NCI-H2227 (cell line): ENCODE data around the gene CD96.
"Not testable (repeated sequence)": the region's sequence is repeated elsewhere in the genome, so short reads cannot be mapped to it uniquely, and the experiment has no call there.

Experiments
- DNase-seq: peaks from one replicate; lab custom pipeline; 2025; ENCODE audit not compliant: unreplicated experiment; lab: John Stamatoyannopoulos, UW

Gene CD96

DNA sequence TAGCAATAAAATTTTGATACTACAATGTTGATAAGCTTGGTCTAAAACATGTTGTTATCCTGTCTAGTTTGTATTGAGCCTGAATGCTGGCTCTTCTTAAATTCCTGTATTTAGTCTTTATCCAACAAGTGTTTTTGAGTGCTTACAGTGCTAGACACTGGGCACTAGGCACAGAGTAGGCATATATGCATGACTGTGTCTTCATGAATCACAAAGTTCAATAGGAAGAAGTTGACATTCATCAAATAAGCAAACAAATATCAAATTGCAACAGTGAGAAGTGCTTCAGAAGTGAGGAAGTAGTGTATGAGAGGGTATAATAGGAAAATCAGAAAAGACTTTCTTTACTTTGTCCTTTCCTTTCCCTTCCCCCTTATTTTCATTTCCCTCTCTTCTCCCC lies 6.8 kb downstream of the CD96 start:
- DNase-seq = no peak

DNA sequence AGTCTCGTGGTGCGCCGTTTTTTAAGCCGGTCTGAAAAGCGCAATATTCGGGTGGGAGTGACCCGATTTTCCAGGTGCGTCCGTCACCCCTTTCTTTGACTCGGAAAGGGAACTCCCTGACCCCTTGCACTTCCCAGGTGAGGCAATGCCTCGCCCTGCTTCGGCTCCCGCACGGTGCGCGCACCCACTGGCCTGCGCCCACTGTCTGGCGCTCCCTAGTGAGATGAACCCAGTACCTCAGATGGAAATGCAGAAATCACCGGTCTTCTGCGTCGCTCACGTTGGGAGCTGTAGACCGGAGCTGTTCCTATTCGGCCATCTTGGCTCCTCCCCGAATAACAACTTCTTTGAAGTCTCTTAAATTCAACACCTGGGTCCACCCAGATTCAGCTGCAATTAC lies 19.9 kb downstream of the CD96 start:
- not testable (repeated sequence) for DNase-seq

DNA sequence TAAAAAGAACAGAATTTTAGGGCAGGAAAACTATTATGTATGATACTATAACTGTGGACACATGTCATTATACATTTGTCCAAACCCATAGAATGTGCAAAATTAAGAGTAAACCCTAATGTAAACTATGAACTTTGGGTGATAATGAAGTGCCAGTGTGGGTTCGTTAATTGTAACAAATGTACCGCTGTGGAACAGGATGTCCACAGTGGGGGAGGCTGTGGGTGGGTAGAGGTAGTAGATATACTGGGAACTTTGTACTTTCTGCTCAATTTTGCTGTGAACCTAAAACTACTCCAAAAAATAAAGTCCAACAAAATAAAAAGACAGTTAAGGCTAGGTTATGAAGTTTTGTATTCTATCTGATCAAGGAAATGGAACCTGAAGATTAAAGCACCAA lies 24.8 kb downstream of the CD96 start:
- DNase-seq = no peak

DNA sequence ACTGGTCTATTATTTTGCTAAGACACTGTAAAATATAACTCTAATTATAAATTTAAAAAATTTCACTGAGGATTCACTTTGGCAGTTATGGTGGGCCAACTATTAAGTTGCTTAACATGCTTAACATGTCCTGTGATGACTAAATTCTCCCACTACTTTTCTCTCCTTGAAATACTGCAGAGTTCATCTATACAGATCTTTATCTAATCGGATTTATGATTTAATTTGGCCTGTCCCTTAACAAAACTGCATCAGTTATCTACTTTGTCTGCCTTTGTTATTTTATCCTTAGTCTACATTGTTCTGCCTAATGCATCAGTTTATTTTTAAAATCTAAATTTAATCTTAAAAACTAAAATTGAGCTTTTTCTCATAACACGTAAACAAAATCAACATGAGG lies 26.4 kb downstream of the CD96 start:
- DNase-seq = no peak

DNA sequence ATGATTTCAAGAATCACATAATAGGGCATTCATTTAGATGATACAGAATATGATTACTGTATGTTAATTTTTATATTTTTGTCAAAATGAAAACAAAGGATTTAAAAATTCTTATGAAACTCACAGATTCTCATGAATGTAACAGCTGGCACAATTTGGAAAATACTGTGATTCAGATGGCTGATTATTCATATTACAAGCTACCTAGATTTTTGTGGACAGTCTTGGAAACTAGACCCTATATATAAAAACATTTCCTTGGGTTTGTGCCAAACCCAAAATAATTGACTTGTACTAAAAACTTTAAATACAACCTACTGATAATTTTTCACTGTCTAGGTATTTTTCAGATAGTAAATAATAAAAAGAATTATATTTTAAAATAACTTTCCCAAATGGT lies 26.9 kb downstream of the CD96 start:
- DNase-seq = no peak

DNA sequence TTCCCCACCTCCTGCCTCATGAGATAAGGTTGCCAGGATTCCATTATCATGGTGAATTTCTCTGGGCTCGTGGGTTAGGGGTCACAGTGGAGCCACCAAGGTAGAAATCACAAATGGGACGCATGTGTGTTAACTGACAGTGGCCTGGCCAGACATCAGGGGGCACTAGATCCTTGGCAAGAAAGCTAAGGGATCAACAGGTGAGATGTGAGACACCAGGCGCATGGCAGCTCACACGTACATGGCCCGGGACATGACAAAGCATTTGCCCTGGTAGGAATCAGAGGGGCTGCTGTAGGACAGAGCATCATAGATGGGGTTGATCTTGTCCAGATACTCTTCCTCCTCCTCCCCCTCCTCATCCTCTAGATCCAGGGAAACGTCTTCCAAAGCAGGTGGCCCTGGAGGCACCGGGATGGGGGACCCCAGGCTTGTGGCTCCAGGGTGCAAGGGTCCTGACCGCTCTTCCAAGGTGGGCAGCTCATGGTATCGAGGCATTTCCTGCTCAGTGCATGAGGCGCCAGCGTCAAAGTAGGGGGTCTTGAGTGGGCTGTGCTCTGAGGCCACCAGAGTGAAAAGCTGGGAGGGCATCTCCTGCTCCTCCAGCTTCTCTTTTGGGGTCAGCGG lies 28.5 kb downstream of the CD96 start:
- DNase-seq = no peak

DNA sequence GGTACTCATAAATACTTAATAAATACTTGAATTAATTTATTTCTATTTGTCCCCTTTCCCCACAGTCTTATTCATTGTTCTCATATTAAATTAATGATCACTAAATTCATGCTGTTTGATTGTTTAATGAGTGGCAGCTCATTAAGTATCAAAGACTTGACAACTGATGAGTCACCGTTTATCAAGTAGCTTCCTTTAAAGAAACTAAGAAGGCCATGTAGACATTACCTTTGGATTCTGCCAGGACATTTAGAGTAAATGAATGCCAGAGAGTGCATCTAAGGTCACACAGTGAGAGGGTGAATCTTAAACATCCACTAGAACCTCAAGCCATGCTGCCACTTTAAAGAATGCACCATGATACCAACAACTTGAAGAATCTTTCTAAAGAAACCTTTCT lies 29.3 kb downstream of the CD96 start:
- no peak for DNase-seq

DNA sequence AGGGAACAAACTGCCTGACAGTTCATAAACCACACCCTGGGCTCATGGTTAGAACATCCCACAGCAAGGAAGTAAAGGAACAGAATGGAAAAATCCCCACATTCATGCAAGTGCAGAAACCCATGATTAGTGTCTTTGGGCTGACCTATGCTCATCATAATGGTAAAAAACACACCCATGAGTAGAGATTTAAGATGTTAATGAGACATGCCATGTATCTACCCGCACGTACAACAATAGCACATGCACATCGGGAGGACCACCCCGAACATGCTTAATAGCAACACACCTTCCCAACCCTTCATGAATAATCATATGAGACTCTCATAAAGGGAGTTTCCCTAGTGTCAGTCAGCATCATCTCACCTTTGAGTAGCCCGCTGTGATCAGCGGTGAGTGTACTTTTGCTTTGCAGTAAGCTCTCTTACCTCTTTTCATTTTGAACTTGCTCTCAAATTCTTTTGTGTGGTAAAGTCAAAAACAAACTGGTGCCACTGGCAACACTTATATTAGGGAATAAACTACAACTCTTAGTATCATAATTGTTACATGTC lies 30.0 kb downstream of the CD96 start:
- no peak for DNase-seq

DNA sequence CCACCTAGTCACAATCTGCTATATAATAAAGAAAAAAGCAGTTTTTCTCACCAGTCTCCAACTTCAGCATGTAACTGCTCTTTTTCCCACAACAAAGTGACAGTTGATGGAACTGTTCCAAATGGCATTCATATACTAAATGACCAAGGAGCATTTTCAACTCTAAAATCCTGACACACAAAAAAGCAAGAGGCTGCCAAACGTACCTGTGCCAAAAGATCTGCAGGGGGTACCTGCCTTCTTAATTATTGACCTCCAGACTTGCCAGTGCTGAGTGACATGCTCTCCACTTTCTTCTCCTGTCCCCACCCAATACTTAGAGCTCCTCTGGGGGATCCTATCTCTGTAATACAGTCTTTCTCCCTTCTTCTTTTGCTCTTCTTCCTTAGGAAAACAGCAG lies 35.1 kb downstream of the CD96 start:
- DNase-seq = no peak

DNA sequence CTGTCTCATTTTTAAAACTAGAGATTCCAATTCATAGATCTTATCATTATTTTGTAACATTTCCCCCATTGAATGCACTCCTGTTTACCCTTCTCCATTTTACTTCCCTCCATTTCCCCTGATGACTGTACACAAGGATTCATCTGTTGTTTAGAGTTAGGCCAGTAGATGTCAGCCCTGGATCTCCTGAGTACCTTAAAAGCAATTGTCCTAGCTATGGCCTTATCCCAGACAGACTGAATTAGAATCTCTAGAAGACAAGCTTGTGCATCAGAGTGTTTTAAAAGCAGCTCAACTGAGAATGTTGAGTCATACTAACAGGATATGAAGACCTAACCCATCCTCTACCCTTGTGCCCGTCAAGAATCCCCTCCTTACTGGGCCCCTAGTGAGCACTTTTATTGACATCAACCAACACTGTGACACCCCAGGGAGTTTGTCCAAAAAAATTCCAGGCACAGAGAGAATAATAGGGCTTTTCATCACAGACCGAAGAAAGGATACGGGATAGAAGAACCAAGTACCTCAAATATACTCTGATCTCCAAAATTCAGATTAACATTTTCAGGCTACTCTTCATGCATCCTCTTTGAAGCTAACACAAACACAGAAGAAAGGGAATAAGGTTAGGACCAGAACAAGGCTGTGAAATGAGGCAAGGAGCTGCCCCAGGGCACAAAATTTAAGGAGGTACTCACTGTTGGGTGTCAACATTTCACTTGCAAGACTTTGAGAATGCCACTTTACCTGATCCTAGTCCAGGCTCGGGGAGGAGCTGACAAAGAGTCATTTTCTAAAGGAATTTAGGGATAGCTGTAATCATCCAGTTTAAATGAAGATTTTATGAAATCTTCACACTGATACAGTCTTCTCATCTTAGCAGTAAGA lies 36.0 kb downstream of the CD96 start:
- no peak for DNase-seq

DNA sequence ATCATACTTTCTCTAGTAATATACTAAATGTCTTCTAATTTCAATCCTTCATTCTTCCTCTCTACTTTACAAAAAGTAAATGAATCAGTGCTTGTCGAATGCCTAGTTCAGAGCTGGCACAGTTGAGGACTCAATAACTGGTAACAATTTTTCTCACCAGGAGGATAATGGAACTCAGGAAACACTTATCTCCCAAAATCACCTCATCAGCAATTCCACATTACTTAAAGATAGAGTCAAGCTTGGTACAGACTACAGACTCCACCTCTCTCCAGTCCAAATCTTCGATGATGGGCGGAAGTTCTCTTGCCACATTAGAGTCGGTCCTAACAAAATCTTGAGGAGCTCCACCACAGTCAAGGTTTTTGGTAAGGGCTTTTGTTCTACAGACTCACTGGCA lies 36.9 kb downstream of the CD96 start:
- no peak for DNase-seq

DNA sequence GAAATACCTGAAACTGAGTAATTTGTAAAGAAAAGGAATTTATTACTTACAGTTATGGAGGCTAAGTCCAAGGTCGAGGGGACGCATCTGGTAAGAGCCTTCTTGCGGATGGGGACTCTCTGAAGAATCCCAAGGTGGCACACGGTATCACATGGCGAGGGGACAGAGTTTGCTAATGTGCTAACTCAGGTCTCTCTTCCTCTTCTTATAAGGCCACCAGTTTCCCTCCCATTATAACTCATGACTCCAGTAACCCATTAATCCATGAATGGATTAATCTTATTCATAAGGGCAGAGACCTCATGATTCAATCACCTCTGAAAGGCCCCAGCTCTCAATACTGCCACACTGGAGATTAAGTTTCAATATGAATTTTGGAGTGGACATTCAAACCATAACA lies 37.5 kb downstream of the CD96 start:
- no peak for DNase-seq

DNA sequence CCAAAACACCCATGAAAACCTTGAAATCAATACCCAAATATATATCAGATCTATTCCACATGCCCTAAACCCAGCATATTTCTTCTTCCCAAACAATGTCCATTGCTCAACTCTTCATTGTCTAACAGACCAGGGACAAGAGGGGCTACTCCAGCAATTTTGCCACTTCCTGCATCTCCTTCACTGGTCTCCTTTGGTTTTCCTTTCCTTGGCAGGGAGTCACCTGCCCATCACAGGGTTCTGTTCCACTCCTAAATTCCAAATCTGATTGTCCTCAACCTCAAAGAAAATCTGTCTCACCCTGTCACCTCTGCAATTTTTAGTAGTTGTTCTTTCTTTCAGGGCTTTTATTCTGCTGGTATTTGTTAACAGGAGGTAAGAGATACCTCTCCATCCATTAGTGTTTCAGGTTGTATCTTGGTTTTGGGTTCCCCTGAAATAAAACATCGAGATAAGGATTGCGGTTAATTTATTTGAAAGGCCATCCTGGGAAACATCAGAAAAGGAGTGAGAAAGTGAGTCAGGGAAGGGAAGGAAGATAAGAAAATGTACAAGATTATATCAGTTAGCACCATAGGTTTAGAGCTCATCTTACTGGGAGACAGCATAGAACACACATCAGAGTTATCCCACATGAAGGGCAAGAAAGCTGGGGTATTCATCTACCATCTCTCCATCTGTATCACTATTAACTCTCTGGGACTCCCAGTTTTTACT lies 39.6 kb downstream of the CD96 start:
- DNase-seq = no peak

DNA sequence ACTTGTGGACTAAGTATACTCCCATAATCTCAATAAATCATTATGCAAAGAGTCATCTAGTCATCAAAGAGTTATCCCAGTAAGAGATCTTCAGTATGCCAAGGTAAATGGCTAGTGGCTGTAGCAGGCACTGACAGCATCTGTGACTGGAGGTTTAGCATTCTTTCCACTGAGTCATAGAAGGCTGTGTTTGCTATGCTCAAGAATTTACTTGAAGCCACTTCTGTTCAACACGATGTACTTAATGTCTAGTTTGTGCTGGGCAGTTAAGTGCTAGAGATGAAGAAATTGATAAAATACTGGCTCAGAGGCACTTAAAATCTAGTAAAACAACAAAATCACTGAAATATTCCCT lies 40.1 kb downstream of the CD96 start:
- DNase-seq = no peak

DNA sequence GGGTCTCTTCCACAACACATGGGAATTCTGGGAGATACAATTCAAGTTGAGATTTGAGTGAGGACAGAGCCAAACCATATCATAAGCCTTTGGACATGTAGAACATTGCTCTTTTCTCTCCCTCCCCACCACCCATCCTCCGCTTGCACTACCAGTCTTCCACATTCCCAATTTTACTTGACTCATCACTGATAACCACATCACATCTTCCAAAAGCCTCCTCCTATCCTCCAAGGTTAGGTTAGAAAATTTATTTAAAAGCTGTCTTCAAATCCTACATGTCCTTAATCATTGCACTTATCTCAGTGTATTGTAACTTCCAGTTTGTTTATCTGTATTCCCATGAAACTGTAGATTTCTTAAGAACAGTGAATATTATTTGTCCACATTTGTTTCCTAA lies 42.7 kb downstream of the CD96 start:
- DNase-seq = no peak

DNA sequence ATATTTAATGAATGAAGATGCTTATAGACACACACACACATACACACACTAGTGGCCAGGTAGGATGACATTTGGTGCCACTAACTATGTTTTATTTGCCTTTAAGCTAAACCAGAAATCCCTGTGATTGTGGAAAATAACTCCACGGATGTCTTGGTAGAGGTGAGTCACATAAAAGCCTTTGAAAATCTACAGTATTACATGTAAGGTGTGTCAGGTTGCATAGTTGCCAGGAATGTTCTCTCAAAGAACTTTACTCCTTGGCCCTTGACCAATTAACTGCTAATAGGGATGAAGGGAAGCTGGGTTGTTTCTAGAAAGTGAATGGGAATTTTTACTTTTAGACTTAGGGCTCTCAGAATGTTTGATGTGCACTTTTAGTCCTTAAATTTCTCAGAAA lies 43.2 kb downstream of the CD96 start:
- no peak for DNase-seq

DNA sequence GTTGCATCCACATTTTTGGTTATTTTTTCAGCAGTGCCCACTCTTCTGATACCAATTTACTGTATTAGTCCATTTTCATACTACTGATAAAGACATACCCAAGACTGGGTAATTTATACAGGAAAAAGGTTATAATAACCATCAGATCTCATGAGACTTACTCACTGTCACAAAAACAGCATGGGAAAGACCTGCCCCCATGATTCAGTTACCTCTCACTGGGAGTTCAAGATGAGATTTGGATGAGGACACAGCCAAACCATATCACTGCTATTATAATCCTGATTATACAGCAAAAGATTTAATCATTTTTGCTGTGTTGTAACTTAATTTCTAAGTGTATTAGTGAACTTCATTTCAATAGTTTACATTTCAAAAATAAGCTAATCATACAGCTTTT lies 46.5 kb downstream of the CD96 start:
- DNase-seq = no peak

DNA sequence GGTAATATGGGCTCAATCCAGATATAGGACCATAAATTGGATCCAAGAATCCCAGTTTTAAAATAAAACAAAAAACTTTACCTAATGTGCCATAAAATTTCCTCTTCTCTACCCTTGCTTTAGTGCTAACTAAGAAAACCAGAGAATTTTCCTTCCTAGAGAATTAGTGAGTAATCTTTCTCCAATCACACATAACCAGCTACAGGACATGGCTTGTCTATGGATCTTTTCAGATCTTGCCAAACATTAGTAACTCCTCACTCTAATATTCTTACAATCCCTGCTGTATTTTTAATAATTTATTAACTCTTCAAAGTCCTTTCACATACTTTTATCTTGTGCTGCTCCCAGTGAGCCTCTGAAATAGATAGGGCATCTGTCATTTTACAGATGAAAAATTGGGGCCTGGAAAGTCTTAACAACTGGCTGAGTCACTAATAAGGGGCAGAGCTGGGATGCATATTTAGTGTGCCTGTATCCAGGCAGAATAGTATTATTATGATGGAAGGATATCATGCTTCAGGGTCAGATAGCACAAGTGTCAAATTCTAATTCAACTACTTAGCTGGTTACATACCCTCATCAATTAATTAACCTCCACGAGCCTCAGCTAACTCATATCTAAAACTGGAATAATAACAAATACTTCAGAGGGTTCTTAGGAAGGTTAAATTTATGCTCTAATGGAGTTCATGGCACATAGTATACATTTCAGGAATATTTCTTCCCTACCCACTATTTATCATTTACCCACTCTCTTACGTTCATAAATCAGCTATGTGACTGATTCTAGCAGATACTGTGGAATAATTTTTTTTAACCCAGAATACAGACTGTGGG lies 47.5 kb downstream of the CD96 start:
- DNase-seq = no peak

DNA sequence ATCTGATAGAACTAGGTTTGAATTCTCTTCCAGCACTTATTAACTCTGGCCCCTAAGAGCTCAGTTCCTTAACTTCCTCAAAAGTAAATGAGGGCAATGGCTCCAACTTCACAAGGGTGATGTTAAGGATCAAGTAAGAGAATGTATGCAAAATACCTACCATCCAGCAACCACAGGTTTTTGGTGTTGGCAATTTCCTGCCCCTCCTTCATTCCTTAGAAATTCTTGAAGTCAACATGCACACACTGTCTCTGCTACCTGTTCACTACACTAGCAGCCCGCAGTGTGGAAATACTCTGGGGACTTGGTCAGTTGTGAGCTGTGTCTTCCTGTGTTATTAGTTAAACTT lies 48.1 kb downstream of the CD96 start:
- DNase-seq = no peak

DNA sequence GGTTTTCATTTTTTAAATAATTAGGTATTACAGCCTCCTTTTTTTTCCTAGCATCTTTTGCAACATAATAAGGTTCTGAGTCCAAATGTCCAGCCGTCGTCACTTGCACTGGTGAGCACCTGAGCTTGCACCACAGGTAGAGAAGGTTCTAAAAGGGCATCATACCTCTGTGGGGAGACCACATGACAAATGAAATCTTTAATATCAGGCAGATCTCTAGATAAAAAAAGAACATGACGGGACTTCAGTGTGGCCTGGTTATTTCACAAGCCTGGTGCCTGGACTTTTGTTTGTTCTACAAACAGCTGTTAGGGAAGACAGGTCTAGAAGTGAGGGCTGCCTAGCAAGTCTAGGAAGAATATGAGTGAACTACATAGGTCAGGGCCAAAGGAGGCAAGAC lies 49.6 kb downstream of the CD96 start:
- no peak for DNase-seq

DNA sequence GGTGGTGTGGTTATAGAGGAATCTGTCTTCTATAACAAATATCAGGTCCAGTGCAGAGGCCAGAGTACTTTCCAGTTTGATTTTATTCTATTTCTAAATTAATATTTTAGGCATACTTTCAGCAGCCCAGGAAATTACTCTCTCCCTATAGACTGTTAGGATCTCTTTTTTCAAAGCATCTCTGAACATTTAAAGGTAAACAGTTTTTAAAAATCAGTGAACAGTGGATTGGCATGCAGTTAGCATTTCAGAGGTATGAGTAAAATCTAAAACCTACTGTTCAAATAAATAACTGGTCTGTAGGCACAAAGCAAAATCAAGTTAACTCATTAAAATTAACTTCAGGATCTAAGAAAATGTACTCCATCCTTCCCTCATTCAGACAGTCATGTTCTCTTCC lies 50.1 kb downstream of the CD96 start:
- no peak for DNase-seq
